ENCODE results near the gene TTPAL.

Gene TTPAL

DNA sequence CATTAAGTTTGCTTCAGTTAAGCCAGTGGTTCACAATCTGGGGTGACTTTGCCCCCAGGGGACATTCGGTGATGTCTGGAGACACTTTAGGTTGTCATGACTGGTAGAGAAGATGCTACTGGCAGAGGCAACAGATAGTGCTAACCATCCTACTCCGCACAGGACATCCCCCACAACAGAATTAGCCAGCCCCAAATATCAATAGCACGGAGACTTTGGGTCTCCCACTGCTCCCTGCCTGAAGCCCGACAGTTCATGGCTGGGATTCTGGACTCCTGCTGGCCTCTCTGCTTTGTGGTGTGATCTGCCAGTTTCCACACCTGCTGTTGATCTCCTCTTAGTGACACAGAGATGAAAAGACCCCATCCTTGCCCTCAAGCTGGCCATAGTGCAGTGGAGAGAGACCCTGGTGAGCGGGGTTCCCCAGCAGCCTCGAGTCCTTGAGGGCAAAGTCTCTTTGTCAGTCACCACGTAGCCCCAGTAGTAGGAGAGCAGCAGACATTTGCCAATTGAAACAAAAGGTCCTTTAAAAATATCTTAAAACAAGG is 24.7 kb upstream of the TTPAL start:
- no peak for DNase-seq (ENCODE audit: low read depth)
- TF ChIP-seq, protein P1, sequence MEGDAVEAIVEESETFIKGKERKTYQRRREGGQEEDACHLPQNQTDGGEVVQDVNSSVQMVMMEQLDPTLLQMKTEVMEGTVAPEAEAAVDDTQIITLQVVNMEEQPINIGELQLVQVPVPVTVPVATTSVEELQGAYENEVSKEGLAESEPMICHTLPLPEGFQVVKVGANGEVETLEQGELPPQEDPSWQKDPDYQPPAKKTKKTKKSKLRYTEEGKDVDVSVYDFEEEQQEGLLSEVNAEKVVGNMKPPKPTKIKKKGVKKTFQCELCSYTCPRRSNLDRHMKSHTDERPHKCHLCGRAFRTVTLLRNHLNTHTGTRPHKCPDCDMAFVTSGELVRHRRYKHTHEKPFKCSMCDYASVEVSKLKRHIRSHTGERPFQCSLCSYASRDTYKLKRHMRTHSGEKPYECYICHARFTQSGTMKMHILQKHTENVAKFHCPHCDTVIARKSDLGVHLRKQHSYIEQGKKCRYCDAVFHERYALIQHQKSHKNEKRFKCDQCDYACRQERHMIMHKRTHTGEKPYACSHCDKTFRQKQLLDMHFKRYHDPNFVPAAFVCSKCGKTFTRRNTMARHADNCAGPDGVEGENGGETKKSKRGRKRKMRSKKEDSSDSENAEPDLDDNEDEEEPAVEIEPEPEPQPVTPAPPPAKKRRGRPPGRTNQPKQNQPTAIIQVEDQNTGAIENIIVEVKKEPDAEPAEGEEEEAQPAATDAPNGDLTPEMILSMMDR (IDR thresholded peaks at IDR 0.05; ENCODE audit: insufficient read depth, low read depth, low read length, missing control alignments), result no peak
- H3K4me3 ChIP-seq (ENCODE audit: low read depth, low read length), result no peak overlapping the region

- TF ChIP-seq, protein P1 (IDR thresholded peaks at IDR 0.05; ENCODE audit: insufficient read depth, low read depth, low read length, missing control alignments), result no peak
- DNase-seq (ENCODE audit: low read depth), result no peak
- no peak overlapping the region for H3K4me3 ChIP-seq (ENCODE audit: low read depth, low read length)
Observed at GRCh38 chr20:44454306-44454963, 21.2 kb upstream of the TTPAL start.

DNA sequence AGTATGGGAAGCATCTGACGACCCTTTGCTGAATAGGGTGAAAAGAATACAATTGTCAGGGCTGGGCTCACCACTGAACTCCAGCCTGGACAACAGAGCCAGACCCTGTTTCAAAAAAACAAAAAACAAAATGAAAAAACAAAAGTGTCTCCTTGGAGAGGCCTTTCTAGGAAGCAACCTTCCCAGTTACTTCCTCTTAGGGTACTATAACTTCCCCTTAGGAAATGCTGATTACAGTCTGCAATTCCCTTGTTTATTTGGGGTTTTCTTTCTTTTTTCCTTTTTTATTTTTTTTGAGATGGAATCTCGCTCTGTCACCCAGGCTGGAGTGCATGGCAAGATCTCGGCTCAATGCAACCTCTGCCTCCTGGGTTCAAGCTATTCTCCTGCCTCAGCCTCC is 20.5 kb upstream of the TTPAL start:
- no peak overlapping the region for H3K4me3 ChIP-seq (ENCODE audit: low read depth, low read length)
- DNase-seq (ENCODE audit: low read depth), result no peak
- TF ChIP-seq, protein P1 (IDR thresholded peaks at IDR 0.05; ENCODE audit: insufficient read depth, low read depth, low read length, missing control alignments), result no peak

- TF ChIP-seq, protein P1 (IDR thresholded peaks at IDR 0.05; ENCODE audit: insufficient read depth, low read depth, low read length, missing control alignments), result no peak
- DNase-seq (ENCODE audit: low read depth), result no peak
- H3K4me3 ChIP-seq (ENCODE audit: low read depth, low read length), result no peak overlapping the region
Observed at GRCh38 chr20:44456611-44457010, 19.1 kb upstream of the TTPAL start.

DNA sequence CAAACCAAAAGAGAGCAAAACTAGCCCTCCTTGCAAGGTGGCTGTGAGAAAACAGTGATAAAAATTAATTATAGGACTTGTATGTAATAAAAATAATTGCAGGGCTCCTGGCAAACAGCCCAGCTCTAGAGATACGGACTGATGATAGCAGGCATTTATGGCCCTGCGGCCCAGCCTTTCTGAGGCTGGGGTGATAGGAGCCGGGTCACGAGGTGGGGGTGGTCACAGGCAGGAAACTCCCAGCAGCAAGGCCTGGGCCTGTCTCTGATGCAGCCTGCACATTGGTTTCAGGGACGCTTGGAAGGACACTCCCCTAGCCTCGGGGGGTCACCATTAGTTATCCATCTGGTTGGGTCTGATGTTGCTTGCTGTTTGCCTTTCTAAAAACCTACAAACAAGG is 18.7 kb upstream of the TTPAL start:
- DNase-seq (ENCODE audit: low read depth), result no peak
- TF ChIP-seq, protein P1 (IDR thresholded peaks at IDR 0.05; ENCODE audit: insufficient read depth, low read depth, low read length, missing control alignments), result no peak
- no peak overlapping the region for H3K4me3 ChIP-seq (ENCODE audit: low read depth, low read length)

GRCh38 chr20:44459271-44459670 is 16.4 kb upstream of the TTPAL start:
- no peak overlapping the region for H3K4me3 ChIP-seq (ENCODE audit: low read depth, low read length)
- DNase-seq (ENCODE audit: low read depth), result no peak
- TF ChIP-seq, protein P1 (IDR thresholded peaks at IDR 0.05; ENCODE audit: insufficient read depth, low read depth, low read length, missing control alignments), result no peak

DNA sequence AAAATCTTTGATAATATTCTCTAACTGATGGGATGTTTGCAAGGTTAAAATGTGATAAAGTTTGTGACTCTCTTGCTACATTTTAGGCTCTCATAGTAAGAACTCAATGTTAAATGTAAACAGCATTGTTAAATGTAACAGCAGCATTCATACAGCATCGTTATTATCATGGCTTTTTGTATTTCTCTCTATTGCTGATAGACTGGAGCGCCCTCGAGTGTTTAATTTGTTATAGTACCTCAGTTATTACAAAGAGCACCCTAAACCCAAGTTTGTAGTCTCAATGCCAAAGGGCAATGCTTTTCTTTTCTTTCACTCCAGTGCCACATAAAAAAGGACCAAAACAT is 14.9 kb upstream of the TTPAL start:
- DNase-seq (ENCODE audit: low read depth), result peak; percentile 34
- TF ChIP-seq, protein P1 (IDR thresholded peaks at IDR 0.05; ENCODE audit: insufficient read depth, low read depth, low read length, missing control alignments), result peak; percentile 35
- no peak overlapping the region for H3K4me3 ChIP-seq (ENCODE audit: low read depth, low read length)
